Measurements from ENCODE around the gene PDE11A.

PDE11A gene

GRCh38 chr2:178008636-178009289 is 63.8 kb downstream of the PDE11A start:
- no peak for TF ChIP-seq CTCF (conservative IDR thresholded peaks at IDR 0.05; ENCODE audit: low read length)
- H3K4me3 ChIP-seq (ENCODE audit: low read length), result no peak overlapping the region
- DNase-seq (ENCODE audit: low read depth), result peak; percentile 57

- TF ChIP-seq CTCF (conservative IDR thresholded peaks at IDR 0.05; ENCODE audit: low read length), result no peak
- peak; percentile 74 for DNase-seq (ENCODE audit: low read depth)
Observed at GRCh38 chr2:178006710-178007109, 65.9 kb downstream of the PDE11A start.

GRCh38 chr2:178005756-178006155 is 66.8 kb downstream of the PDE11A start:
- no peak overlapping the region for H3K4me3 ChIP-seq (ENCODE audit: low read length)
- DNase-seq (ENCODE audit: low read depth), result peak; percentile 74
- no peak for TF ChIP-seq CTCF (conservative IDR thresholded peaks at IDR 0.05; ENCODE audit: low read length)

More at GRCh38 chr2:178006710-178007109, 65.9 kb downstream of the PDE11A start:
- H3K4me3 ChIP-seq (ENCODE audit: low read length), result no peak overlapping the region

GRCh38 chr2:178002038-178002437 is 70.5 kb downstream of the PDE11A start:
- H3K4me3 ChIP-seq (ENCODE audit: low read length), result no peak overlapping the region

GRCh38 chr2:177998996-177999395 is 73.6 kb downstream of the PDE11A start:
- no peak overlapping the region for H3K4me3 ChIP-seq (ENCODE audit: low read length)
- TF ChIP-seq CTCF (conservative IDR thresholded peaks at IDR 0.05; ENCODE audit: low read length), result no peak
- DNase-seq (ENCODE audit: low read depth), result no peak

More at GRCh38 chr2:178002038-178002437, 70.5 kb downstream of the PDE11A start:
- no peak for TF ChIP-seq CTCF (conservative IDR thresholded peaks at IDR 0.05; ENCODE audit: low read length)
- DNase-seq (ENCODE audit: low read depth), result no peak

- H3K4me3 ChIP-seq (ENCODE audit: low read length), result no peak overlapping the region
- peak; percentile 91 for DNase-seq (ENCODE audit: low read depth)
- TF ChIP-seq CTCF (conservative IDR thresholded peaks at IDR 0.05; ENCODE audit: low read length), result no peak
Observed at GRCh38 chr2:177998006-177998405, 74.6 kb downstream of the PDE11A start.

GRCh38 chr2:177992992-177993391 is 79.6 kb downstream of the PDE11A start:
- TF ChIP-seq CTCF (conservative IDR thresholded peaks at IDR 0.05; ENCODE audit: low read length), result no peak
- H3K4me3 ChIP-seq (ENCODE audit: low read length), result no peak overlapping the region
- DNase-seq (ENCODE audit: low read depth), result no peak

All from AG10803 (cell line).